Right atrium auricular region (tissue), 2 donors: ENCODE measurements around the gene CBLN3. TPM values are rescaled to one million over a fixed set of nuclear protein-coding genes. Genes with fewer than 3 reads are reported as not detected.

ENCODE experiments used
- DNase-seq: peaks from one replicate; pipeline ENCODE4 v3.0.0-alpha.2; 2019; ENCODE audit warnings: low spot score
- H3K27ac ChIP-seq, 2 donors: fragments of 200-600 bp; sonication (generic); 1 replicate in 1 of 2; 2 replicates in 1 of 2; pipeline ENCODE4 v1.5.1; 2016 to 2019
- H3K27me3 ChIP-seq, 2 donors: fragments of 200-600 bp; sonication (generic); one replicate each; pipeline versions ENCODE4 v1.5.1 to v1.6.0; 2017 to 2019
- H3K36me3 ChIP-seq: fragments of 200-600 bp; sonication (generic); one replicate; pipeline ENCODE4 v1.5.1; 2016
- H3K4me1 ChIP-seq, 2 donors: fragments of 200-600 bp; sonication (generic); one replicate each; pipeline versions ENCODE4 v1.5.1 to v1.6.0; 2017 to 2019
- H3K4me3 ChIP-seq, 2 donors: fragments of 200-600 bp; sonication (generic); 1 replicate in 1 of 2; 2 replicates in 1 of 2; pipeline ENCODE4 v1.5.1; 2017 to 2019; ENCODE audit warnings: mild to moderate bottlenecking in 1 of 2, moderate library complexity in 1 of 2
- H3K9me3 ChIP-seq, 2 donors: fragments of 200-600 bp; sonication (generic); one replicate each; pipeline ENCODE4 v1.5.1; 2019
- total RNA-seq, 2 donors: library from RNA; depleted of rRNA; stranded (reverse); fragments of >200 nt; gene quantifications; one replicate each; pipeline ENCODE4 v1.1.0, GENCODE V29; 2016
- TF ChIP-seq, protein P1 (sequence below), 2 donors: fragments of 200-600 bp; sonication (generic); IDR thresholded peaks; one replicate each; pipeline ENCODE4 v1.5.1; 2019; ENCODE audit warnings: antibody characterized with exemption in 2 of 2

Gene CBLN3
- total RNA-seq, 2 donors from 2014 or later: 0.48 to 1.4 TPM

GRCh38 chr14:24428628-24429394 lies 657 bp downstream of the CBLN3 start:
- Histone ChIP-seq H3K27me3 (no peaks in the 10 kb centered on the region), H3K4me3 (peak overlapping the region in 1 of 2 donors; percentile 67), H3K9me3 (no peaks in the 10 kb centered on the region), H3K27ac (peak overlapping the region; percentile 93 to 96), H3K36me3 (peaks cover 20% of the 10 kb centered on the region), H3K4me1 (peaks cover 0 to 44% of the 10 kb centered on the region in 2 donors)
- no peak for DNase-seq
- TF ChIP-seq, protein P1, sequence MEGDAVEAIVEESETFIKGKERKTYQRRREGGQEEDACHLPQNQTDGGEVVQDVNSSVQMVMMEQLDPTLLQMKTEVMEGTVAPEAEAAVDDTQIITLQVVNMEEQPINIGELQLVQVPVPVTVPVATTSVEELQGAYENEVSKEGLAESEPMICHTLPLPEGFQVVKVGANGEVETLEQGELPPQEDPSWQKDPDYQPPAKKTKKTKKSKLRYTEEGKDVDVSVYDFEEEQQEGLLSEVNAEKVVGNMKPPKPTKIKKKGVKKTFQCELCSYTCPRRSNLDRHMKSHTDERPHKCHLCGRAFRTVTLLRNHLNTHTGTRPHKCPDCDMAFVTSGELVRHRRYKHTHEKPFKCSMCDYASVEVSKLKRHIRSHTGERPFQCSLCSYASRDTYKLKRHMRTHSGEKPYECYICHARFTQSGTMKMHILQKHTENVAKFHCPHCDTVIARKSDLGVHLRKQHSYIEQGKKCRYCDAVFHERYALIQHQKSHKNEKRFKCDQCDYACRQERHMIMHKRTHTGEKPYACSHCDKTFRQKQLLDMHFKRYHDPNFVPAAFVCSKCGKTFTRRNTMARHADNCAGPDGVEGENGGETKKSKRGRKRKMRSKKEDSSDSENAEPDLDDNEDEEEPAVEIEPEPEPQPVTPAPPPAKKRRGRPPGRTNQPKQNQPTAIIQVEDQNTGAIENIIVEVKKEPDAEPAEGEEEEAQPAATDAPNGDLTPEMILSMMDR (IDR thresholded peaks at IDR 0.05): no peak

GRCh38 chr14:24427537-24428508 lies 1.6 kb downstream of the CBLN3 start:
- no peak overlapping the region for H3K27ac ChIP-seq
- peaks cover 0 to 44% of the 10 kb centered on the region in 2 donors for H3K4me1 ChIP-seq
- no peak for DNase-seq
- no peaks in the 10 kb centered on the region for H3K9me3 ChIP-seq
- no peak overlapping the region for H3K4me3 ChIP-seq
- H3K27me3 ChIP-seq: no peaks in the 10 kb centered on the region
- TF ChIP-seq, protein P1 (IDR thresholded peaks at IDR 0.05): no peak
- H3K36me3 ChIP-seq: peaks cover 12% of the 10 kb centered on the region

DNA sequence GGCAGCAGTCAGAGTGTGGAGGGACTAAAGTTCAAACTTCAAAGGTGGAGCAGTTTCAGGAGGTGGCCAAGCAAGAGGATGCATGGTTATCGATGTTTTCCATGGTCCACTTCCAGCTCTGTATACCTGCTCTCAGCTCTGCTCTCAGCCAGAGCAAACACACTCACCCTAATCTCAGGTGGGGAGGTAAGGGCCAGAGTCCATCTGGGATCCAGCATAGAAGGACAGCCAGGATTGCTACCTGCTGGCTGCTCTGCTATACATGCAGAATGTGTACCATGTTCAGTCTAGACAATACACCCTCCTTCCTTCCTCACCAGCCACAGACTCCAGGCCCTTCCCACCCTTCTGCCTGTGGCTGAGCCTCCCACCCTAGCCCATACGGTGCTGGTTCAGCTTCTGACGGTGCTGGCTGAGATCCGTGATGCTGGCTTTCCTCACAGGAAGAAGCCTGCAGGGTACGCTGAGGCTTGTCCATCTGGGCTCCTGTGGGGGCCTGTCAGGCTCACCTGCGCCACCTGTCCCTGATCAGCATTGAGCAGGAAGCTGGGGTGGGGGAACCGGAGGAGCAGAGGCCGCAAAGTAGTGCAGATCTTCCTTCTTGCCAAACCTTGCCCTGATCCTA lies 2.4 kb downstream of the CBLN3 start:
- Histone ChIP-seq H3K4me3 (no peak overlapping the region), H3K36me3 (peaks cover 4% of the 10 kb centered on the region), H3K9me3 (no peaks in the 10 kb centered on the region), H3K4me1 (peaks cover 0 to 37% of the 10 kb centered on the region in 2 donors), H3K27me3 (no peaks in the 10 kb centered on the region), H3K27ac (no peak overlapping the region)
- DNase-seq: no peak
- TF ChIP-seq, protein P1 (IDR thresholded peaks at IDR 0.05): no peak

DNA sequence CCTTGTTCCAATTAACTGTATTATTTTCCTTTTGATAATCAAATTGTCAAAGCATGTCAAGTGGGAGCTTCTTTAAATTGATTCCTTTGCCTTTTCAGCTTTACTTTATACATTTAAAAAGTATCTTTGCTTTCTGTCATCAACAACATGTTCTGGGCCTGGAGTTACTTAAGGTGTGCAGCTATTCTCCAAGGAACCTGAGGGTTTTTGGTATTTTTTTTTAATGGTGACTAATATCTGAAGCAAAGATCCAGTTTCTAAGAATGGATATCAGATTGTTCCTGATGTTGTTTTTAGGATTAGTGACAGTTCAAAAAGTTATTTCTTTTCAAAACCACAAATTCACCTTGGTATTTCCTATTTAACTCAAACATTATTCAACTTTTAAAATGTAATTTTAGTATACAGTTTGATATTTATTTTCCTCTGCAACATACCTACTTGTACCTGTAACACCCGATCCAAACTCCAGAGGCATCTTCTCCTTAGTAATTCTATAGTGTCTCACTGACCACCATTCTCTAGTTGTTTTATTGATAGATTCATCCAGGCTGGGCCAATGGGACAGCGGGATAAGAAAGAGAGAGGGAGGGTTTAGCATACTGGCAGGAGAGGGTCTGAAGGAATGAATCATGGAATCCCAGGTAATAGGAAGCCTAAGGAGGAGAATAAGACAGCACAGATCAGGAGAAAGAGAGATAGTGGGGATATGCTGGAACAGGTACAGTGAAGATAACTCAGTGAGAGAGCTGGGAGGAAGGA lies 3.1 kb downstream of the CBLN3 start:
- no peak overlapping the region for H3K4me3 ChIP-seq
- peaks cover 2% of the 10 kb centered on the region for H3K36me3 ChIP-seq
- no peak for DNase-seq
- no peaks in the 10 kb centered on the region for H3K9me3 ChIP-seq
- peak overlapping the region in 1 of 2 donors; percentile 59 for H3K27ac ChIP-seq
- TF ChIP-seq, protein P1 (IDR thresholded peaks at IDR 0.05): no peak
- peaks cover 0 to 30% of the 10 kb centered on the region in 2 donors for H3K4me1 ChIP-seq
- no peaks in the 10 kb centered on the region for H3K27me3 ChIP-seq

DNA sequence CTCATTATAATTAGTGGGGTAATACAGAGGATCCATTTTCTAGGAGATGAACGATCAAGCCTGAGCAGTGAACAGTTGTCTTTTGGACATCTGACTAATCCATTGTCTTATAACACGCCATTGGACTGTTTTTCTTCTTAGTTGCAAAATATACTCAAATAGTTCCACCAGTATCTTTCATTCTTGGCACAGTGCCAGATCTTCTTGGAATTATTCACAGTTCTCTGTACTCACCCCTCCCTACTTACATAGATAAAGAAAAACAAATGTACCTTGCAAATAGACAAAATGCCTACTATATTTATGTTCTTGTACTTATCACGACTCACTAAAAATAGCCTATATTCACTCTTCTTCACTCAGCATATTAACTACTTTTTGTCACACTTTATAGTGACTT lies 3.8 kb downstream of the CBLN3 start:
- DNase-seq: no peak

More for the DNA sequence above, 3.8 kb downstream of the CBLN3 start:
- TF ChIP-seq, protein P1 (IDR thresholded peaks at IDR 0.05): no peak
- Histone ChIP-seq H3K27me3 (no peaks in the 10 kb centered on the region), H3K36me3 (no peaks in the 10 kb centered on the region), H3K9me3 (no peaks in the 10 kb centered on the region), H3K4me3 (no peak overlapping the region), H3K27ac (peak overlapping the region in 1 of 2 donors; percentile 59), H3K4me1 (peaks cover 0 to 24% of the 10 kb centered on the region in 2 donors)
